Hepatic stellate cell (primary cell): ENCODE data around the gene MOCS3.

Source experiments
- DNase-seq: peaks from one replicate; pipeline ENCODE4 v3.0.0; 2011; ENCODE audit warnings: low spot score

Gene MOCS3

GRCh38 chr20:50958615-50959542, at the start of gene MOCS3:
Gene MOCS3 (plus strand): TSS chr20:50958818. CDS start chr20:50958843, 25 bp downstream.
- peak; percentile 80 for DNase-seq

- DNase-seq: no peak
These were observed 49.2 kb upstream of the MOCS3 start for GRCh38 chr20:50909413-50909812.

GRCh38 chr20:50911030-50911429, 47.6 kb upstream of the MOCS3 start:
- DNase-seq: no peak

GRCh38 chr20:50911716-50912115, 46.9 kb upstream of the MOCS3 start:
- no peak for DNase-seq

- peak; percentile 43 for DNase-seq
These were observed 44.8 kb upstream of the MOCS3 start for GRCh38 chr20:50913690-50914375.

- DNase-seq: peak; percentile 27
These were observed 43.2 kb upstream of the MOCS3 start for GRCh38 chr20:50915424-50915823.

GRCh38 chr20:50916257-50916656, 42.4 kb upstream of the MOCS3 start:
- DNase-seq: peak; percentile 19

- DNase-seq: no peak
These were observed 41.7 kb upstream of the MOCS3 start for GRCh38 chr20:50916934-50917333.

GRCh38 chr20:50918403-50918802, 40.2 kb upstream of the MOCS3 start:
- no peak for DNase-seq

- no peak for DNase-seq
These were observed 39.1 kb upstream of the MOCS3 start for GRCh38 chr20:50919567-50919966.

GRCh38 chr20:50920997-50921396, 37.6 kb upstream of the MOCS3 start:
- no peak for DNase-seq

- no peak for DNase-seq
These were observed 36.7 kb upstream of the MOCS3 start for GRCh38 chr20:50921803-50922501.

GRCh38 chr20:50924261-50924920, 34.2 kb upstream of the MOCS3 start:
- no peak for DNase-seq

GRCh38 chr20:50926530-50926929, 32.1 kb upstream of the MOCS3 start:
- no peak for DNase-seq

GRCh38 chr20:50928469-50928868, 30.1 kb upstream of the MOCS3 start:
- no peak for DNase-seq

GRCh38 chr20:50929299-50930138, 29.1 kb upstream of the MOCS3 start:
- peak; percentile 78 for DNase-seq

- DNase-seq: no peak
These were observed 28.3 kb upstream of the MOCS3 start for GRCh38 chr20:50930139-50930975.

GRCh38 chr20:50930976-50931305, 27.7 kb upstream of the MOCS3 start:
- peak; percentile 11 for DNase-seq

- DNase-seq: peak; percentile 77
These were observed 27.2 kb upstream of the MOCS3 start, which contains the start of gene ADNP for GRCh38 chr20:50931306-50932015. Gene ADNP (minus strand): TSS chr20:50931437. CDS start chr20:50903996, 27,441 bp downstream.
